T-helper 1 cell treated with Interleukin-12 subunit alpha and Interleukin-12 subunit beta and Interleukin-4 antibody, amounts not matched to agents 30 μg/mL and 1 μg/mL, for 36 hours (primary cell): Measurements from ENCODE around the gene CAMSAP2.

Source experiments
- H3K27ac Mint-ChIP-seq: one replicate; pipeline ENCODE4 v1.8.0; 2021; ENCODE audit warnings: mild to moderate bottlenecking, mixed read lengths
- H3K27me3 Mint-ChIP-seq: one replicate; pipeline ENCODE4 v1.8.0; 2021; ENCODE audit warnings: low read depth, mixed read lengths
- H3K36me3 Mint-ChIP-seq: one replicate; pipeline ENCODE4 v1.8.0; 2021; ENCODE audit warnings: low read depth, mixed read lengths
- H3K4me1 Mint-ChIP-seq: one replicate; pipeline ENCODE4 v1.8.0; 2021; ENCODE audit warnings: low read depth, mixed read lengths
- H3K4me3 Mint-ChIP-seq: one replicate; pipeline ENCODE4 v1.8.0; 2021; ENCODE audit warnings: mild to moderate bottlenecking, moderate library complexity, mixed read lengths
- H3K9me3 Mint-ChIP-seq: one replicate; pipeline ENCODE4 v1.8.0; 2021; ENCODE audit warnings: mixed read lengths

The CAMSAP2 gene

DNA sequence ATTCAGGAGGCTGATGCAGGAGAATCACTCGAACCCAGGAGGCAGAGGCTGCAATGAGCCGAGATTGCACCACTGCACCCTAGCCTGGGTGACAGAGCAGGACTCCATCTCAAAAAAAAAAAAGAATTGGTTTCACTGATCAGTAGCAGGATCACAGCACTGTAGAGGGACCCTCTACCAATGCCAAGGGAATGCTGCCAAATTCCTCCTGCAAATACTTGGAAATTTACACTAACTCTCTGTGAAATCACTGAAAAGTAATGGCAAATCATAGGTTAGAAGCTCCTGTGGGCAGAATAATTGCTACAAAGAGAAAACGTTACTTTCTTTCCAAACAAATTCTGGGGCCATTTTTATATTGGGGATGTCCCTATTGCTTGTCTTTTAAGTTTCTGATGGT lies 127.4 kb downstream of the CAMSAP2 start:
- H3K36me3 Mint-ChIP-seq: no peaks in the 10 kb centered on the region
- no peaks in the 10 kb centered on the region for H3K9me3 Mint-ChIP-seq
- H3K4me3 Mint-ChIP-seq: no peak overlapping the region
- H3K27me3 Mint-ChIP-seq: peaks cover 41% of the 10 kb centered on the region
- H3K4me1 Mint-ChIP-seq: peaks cover 22% of the 10 kb centered on the region
- no peak overlapping the region for H3K27ac Mint-ChIP-seq

DNA sequence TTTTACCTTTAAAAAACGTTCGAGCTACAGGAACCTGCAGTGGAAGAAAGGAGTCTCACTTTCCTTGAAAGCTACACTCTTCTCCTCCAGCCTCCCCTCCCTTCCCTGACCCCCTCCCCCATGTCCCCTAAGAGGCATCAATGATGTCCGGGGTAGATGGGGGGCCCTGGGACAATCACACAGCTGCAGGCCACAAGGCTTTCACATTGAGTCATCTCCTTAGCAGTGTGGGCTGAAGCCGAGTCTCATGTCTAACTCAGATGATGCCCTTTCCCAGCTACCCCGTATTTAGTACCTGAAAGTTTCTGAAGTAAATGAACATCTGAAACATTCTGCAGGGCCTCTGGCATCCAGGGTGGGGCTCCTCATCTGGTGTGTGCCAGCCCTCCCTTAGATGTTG lies 127.8 kb downstream of the CAMSAP2 start:
- Mint-ChIP-seq H3K27me3 (peaks cover 45% of the 10 kb centered on the region), H3K27ac (no peak overlapping the region), H3K4me3 (no peak overlapping the region), H3K36me3 (no peaks in the 10 kb centered on the region), H3K9me3 (no peaks in the 10 kb centered on the region), H3K4me1 (peaks cover 22% of the 10 kb centered on the region)

DNA sequence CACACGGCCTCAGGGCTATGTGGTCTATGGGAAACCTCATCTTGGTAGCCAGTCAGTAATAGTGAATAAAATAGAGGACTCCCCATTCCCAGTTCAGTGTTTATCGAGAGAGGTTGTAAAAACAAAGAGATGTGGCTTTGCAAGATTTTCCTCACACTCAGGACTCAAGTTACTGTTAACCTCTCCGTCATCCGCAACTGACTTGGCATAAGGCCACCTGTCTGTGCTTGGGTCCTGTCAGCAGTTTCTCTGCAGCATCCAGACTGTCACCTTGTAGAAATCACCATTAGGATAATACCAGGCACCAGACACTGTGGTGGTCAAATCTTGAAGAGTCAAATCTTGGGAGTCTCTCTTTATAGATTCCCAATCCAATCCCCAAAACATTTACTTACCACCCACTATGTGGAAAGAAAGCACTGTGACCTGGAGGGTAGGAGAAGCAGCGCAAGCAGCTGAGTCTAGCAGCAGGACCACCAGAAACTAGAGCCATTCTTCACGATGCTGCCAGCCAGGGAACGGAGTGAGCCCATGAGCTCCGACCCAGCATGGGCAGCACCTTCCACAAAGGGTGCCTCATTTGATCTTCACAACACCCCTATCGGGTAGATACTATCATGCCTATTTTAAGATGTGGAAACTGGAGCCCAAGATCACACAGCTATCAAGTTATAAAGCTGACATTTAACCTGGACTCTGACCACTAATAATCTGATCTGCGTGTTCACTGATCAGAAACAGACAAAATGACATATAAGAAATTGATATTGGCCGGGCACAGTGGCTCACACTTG lies 128.5 kb downstream of the CAMSAP2 start:
- Mint-ChIP-seq H3K27me3 (peaks cover 52% of the 10 kb centered on the region), H3K4me1 (peaks cover 19% of the 10 kb centered on the region), H3K36me3 (no peaks in the 10 kb centered on the region), H3K4me3 (no peak overlapping the region), H3K9me3 (no peaks in the 10 kb centered on the region), H3K27ac (no peak overlapping the region)

DNA sequence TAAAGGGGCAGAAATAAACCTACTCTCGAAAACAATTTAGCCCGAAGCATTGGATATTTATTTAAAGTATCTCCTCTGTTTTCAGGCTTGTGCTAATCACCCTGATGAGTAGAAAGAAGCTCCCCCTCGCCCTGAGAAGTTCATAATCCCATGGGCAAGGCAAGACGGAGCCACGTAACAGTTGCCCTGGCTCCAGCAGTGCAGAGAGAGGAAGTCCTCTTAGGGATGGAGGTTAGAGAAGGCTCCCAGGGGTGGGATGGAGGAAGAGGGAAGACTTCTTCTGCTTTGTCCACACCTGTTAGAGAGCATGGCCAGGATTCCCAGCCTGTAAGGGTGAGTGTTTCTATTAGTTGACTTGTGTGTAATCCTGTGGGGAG lies 130.7 kb downstream of the CAMSAP2 start:
- no peaks in the 10 kb centered on the region for H3K36me3 Mint-ChIP-seq
- no peaks in the 10 kb centered on the region for H3K9me3 Mint-ChIP-seq
- peaks cover 16% of the 10 kb centered on the region for H3K4me1 Mint-ChIP-seq
- peaks cover 56% of the 10 kb centered on the region for H3K27me3 Mint-ChIP-seq
- H3K4me3 Mint-ChIP-seq: no peak overlapping the region
- H3K27ac Mint-ChIP-seq: no peak overlapping the region

DNA sequence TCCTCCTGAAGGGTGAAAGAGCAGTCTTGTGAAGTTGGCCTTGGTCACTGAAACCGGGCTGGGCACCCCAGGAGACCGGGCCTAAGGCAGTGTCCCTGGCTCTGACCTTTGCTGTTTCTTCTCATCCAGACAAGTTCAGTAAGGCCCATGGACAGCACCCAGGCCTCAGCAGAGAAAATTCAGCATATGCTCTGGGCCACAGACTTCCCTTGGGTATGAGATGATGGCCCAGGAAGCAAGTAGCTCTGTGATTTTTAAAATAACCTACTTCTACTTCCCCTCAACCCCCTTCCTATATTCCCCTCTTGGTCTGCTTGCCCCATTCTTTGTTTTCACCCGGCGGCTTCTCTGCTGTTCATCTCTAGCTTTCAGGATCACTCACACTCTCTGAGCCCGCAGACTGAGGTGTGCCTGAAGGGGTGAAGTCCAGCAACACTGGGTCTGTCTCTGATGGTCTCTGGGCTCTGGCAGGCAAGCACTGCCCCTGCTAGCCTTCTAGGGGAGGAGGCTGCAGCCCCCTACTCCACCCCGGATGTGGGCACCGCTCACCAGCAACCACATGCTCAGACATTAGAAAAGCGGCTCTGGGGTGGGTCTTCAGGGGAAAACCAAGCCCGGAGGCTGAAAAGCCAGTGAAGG lies 131.2 kb downstream of the CAMSAP2 start:
- Mint-ChIP-seq H3K4me3 (no peak overlapping the region), H3K4me1 (peaks cover 16% of the 10 kb centered on the region), H3K27me3 (peaks cover 60% of the 10 kb centered on the region)

DNA sequence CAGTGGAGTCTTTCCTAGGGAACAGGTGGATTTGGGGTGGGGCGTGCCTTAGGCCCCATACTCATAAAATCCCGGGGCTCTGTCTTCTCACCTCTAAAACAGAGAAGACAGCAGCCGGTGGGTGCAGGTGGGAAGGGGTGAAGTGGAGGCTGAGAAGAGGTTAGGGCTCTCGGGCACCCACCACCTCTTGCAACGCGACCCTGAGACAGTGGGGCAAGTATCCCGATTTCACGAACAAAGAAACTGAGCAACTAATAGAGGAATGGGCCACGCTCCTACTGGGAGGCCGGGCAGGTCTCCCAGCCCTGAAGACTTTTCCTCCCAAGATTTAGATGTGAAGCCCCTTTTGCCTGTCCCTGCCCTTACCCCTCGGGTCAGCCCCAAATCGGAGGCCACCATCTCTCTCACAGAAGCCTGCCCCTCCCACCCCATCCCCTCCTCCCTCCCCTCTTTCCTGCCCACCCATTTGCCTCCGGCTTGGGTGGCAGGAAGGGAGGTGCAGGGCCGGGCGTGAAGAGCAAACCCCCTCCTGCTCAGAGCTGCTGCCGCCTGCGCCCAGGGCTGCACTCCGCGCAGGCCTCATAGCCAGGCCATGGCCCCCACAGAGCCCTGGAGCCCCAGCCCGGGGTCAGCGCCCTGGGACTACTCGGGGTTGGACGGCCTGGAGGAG lies 133.9 kb downstream of the CAMSAP2 start, which contains the start of gene GPR25:
GPR25 (plus strand) TSS at position 536 of the 670 bp plus-strand sequence; CDS start at position 593, 57 bp downstream.
- H3K4me3 Mint-ChIP-seq: no peak within 1 kb of the TSS
- no peaks in the 10 kb centered on the region for H3K4me1 Mint-ChIP-seq
- no peaks in the 10 kb centered on the region for H3K9me3 Mint-ChIP-seq
- H3K27me3 Mint-ChIP-seq: peaks cover 69% of the 10 kb centered on the region
- H3K27ac Mint-ChIP-seq: no peak within 1 kb of the TSS
- H3K36me3 Mint-ChIP-seq: no peaks in the 10 kb centered on the region

More for the DNA sequence above, 131.2 kb downstream of the CAMSAP2 start:
- Mint-ChIP-seq H3K36me3 (no peaks in the 10 kb centered on the region), H3K27ac (no peak overlapping the region), H3K9me3 (no peaks in the 10 kb centered on the region)

DNA sequence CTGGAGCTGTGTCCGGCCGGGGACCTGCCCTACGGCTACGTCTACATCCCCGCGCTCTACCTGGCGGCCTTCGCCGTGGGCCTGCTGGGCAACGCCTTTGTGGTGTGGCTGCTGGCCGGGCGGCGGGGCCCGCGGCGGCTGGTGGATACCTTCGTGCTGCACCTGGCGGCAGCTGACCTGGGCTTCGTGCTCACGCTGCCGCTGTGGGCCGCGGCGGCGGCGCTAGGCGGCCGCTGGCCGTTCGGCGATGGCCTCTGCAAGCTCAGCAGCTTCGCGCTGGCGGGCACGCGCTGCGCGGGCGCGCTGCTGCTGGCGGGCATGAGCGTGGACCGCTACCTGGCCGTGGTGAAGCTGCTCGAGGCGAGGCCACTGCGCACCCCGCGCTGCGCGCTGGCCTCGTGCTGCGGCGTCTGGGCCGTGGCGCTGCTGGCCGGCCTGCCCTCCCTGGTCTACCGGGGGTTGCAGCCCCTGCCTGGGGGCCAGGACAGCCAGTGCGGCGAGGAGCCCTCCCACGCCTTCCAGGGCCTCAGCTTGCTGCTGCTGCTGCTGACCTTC lies 134.5 kb downstream of the CAMSAP2 start:
- Mint-ChIP-seq H3K4me3 (no peak overlapping the region), H3K36me3 (no peaks in the 10 kb centered on the region), H3K9me3 (no peaks in the 10 kb centered on the region), H3K27me3 (peaks cover 70% of the 10 kb centered on the region), H3K4me1 (no peaks in the 10 kb centered on the region), H3K27ac (no peak overlapping the region)

DNA sequence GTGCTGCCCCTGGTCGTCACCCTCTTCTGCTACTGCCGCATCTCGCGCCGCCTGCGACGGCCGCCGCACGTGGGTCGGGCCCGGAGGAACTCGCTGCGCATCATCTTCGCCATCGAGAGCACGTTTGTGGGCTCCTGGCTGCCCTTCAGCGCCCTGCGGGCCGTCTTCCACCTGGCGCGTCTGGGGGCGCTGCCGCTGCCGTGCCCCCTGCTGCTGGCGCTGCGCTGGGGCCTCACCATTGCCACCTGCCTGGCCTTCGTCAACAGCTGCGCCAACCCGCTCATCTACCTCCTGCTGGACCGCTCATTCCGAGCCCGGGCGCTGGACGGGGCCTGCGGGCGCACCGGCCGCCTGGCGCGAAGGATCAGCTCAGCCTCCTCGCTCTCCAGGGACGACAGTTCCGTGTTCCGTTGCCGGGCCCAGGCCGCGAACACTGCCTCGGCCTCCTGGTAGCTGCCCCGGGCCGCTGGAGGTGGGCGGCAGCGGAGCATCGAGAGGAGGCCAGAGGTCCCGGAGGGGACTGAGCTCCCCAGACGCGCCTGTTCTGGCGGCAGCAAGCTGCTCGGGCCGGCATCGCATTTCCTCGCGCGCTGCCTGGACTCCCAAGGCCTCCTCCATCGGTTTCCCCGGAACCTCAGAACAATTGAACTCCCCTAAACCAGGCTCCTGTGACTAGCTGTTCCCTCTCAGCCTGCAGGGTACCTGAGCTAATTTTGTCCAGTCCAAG lies 135.1 kb downstream of the CAMSAP2 start:
- Mint-ChIP-seq H3K9me3 (no peaks in the 10 kb centered on the region), H3K4me3 (no peak overlapping the region), H3K4me1 (no peaks in the 10 kb centered on the region), H3K36me3 (no peaks in the 10 kb centered on the region), H3K27me3 (peaks cover 75% of the 10 kb centered on the region), H3K27ac (no peak overlapping the region)

DNA sequence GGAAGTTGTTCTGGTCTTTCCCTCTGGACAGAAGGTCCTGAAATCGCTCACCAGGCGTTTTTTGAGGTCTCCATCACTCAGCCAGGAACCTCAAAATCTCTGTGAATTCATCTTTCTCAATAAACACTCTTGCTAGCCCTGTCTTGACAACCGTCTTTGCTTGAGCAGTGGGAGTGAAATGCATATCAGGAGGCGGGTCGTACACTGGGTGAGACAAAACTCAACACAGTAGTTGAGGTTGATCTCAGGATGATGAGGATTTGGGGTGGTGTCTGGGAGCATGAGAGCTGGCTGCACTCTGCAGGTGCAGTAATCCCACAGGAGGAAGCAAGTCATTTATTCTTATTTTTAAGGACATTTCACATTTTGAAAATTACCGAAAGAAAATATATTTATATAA lies 136.0 kb downstream of the CAMSAP2 start:
- H3K4me1 Mint-ChIP-seq: no peaks in the 10 kb centered on the region
- no peak overlapping the region for H3K4me3 Mint-ChIP-seq
- peaks cover 71% of the 10 kb centered on the region for H3K27me3 Mint-ChIP-seq
- no peak overlapping the region for H3K27ac Mint-ChIP-seq
- no peaks in the 10 kb centered on the region for H3K36me3 Mint-ChIP-seq
- H3K9me3 Mint-ChIP-seq: no peaks in the 10 kb centered on the region

DNA sequence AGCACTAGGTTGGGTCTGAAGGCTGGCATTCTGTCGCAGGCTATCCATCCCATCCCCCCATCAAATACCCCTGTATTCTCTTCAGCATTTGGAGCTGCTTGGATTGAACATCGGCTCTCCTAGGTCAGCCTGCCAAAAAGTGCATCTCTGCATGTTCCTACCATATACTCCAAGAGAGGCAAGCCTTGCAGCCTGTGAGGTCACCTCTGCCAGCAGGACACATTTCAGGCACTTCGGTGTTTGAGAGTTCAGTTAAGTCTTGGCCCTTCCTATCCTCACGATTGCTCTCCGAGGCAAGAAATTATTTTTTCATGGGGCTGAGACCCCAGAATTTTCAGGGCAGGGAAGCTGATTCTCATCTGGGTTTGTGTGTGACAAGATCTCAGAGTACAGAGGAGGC lies 136.7 kb downstream of the CAMSAP2 start:
- no peak overlapping the region for H3K27ac Mint-ChIP-seq

DNA sequence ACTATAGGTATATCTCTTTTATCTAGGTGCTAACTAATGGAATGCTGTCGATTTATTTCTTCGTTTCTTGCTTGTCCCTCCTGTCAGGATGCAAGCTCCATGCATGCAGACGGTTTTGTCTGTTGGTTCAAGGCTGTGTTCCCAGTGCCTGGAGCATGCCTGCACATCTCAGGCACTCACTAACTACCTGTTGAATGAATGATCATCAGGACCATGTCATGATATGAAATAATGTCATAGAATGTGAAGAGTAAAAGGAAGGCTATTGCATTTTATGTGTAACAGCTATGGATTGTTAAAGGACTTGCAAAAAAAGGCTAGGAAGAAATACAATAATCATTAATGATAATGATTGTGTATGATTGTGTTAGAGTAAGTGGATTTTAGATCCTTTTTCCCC lies 138.3 kb downstream of the CAMSAP2 start:
- Mint-ChIP-seq H3K9me3 (no peaks in the 10 kb centered on the region), H3K4me3 (no peak overlapping the region), H3K27ac (no peak overlapping the region), H3K27me3 (peaks cover 72% of the 10 kb centered on the region), H3K36me3 (no peaks in the 10 kb centered on the region), H3K4me1 (no peaks in the 10 kb centered on the region)

More for the DNA sequence above, 136.7 kb downstream of the CAMSAP2 start:
- no peaks in the 10 kb centered on the region for H3K36me3 Mint-ChIP-seq
- no peaks in the 10 kb centered on the region for H3K9me3 Mint-ChIP-seq
- peaks cover 77% of the 10 kb centered on the region for H3K27me3 Mint-ChIP-seq
- no peak overlapping the region for H3K4me3 Mint-ChIP-seq
- no peaks in the 10 kb centered on the region for H3K4me1 Mint-ChIP-seq

DNA sequence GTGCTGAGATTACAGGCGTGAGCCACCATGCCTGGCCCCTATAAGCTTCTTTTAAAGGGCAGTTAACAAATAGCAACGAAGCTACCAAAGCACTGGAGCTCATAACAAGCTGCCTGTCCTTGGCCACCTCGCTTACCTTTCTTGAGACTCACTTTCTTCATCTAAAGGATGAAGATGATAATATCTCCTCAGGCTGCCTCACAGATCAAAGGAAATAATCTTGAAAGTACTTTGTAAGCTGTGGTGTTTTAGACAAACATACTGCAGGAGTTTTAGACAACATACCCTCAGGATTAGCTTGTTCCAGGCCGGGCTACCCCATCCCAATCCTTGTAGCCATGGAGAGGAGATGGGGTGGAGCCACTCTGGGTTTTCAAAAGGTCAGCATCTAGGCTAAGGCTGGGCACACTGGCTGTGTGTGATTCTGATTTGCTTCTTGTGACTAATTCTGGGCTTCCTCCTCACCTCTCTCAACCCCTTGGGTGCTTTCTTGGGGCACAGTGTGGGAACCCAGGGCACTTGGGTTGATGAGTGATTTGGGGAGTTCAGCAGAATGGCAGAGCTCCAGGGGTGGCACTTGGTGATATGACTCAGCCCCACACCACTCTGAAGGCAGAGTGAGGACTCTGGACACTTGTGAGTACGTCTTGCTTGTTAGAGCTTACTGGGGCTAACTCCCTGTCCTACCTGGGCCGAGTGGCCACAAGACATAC lies 139.3 kb downstream of the CAMSAP2 start:
- H3K36me3 Mint-ChIP-seq: no peaks in the 10 kb centered on the region
- H3K9me3 Mint-ChIP-seq: no peaks in the 10 kb centered on the region
- peaks cover 68% of the 10 kb centered on the region for H3K27me3 Mint-ChIP-seq
- no peaks in the 10 kb centered on the region for H3K4me1 Mint-ChIP-seq
- no peak overlapping the region for H3K27ac Mint-ChIP-seq
- H3K4me3 Mint-ChIP-seq: no peak overlapping the region

DNA sequence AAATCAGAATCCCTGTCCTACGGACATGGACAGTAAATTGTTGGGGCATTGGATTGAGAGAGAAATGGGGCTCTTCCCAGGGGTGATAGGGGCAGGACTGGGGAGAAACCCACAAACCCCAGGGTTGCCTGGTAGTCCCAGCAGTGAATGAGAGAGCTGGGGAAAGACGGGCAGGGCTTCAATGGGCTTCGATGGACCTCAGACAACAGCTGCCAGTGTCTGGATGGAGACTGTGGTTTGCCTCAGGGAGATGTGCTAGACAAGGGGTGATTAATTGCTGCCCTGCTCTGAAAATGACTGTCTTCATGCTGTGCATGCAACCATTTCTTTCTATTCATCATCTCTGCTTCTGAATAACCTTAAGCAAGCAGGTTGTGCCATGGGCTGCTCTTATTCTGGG lies 141.5 kb downstream of the CAMSAP2 start:
- Mint-ChIP-seq H3K9me3 (no peaks in the 10 kb centered on the region), H3K27me3 (peaks cover 54% of the 10 kb centered on the region), H3K4me3 (no peak overlapping the region), H3K27ac (no peak overlapping the region), H3K36me3 (no peaks in the 10 kb centered on the region), H3K4me1 (no peaks in the 10 kb centered on the region)

DNA sequence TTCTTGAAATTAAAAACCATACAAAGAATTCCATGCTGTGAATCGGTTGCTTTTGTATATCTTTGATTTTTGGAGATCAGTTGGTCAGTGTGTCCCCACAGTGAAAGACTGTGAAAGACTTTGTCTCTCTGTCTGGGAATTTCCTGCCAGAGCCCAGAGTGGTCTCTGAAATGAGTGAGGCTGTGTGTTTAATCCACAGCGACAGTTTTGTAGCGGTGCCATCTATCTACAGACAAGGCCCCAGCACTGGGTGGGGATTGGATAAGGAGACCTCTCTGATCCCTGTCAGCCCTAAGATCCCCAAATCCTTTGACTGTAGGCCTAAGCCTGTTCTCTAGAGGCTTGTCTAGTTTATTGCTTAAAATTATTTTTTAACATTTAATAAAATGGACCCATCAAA lies 144.4 kb downstream of the CAMSAP2 start:
- no peaks in the 10 kb centered on the region for H3K36me3 Mint-ChIP-seq
- H3K9me3 Mint-ChIP-seq: no peaks in the 10 kb centered on the region
- peaks cover 16% of the 10 kb centered on the region for H3K4me1 Mint-ChIP-seq
- H3K27ac Mint-ChIP-seq: no peak overlapping the region
- no peak overlapping the region for H3K4me3 Mint-ChIP-seq
- peaks cover 38% of the 10 kb centered on the region for H3K27me3 Mint-ChIP-seq
